UCSD-AML1 (cell line): ENCODE measurements around the gene EFEMP2.
"Not testable (repeated sequence)": the region's sequence is repeated elsewhere in the genome, so short reads cannot be mapped to it uniquely, and the experiment has no call there.

Experiments used
- DNase-seq: peaks from one replicate; lab custom pipeline; 2025; ENCODE audit not compliant: unreplicated experiment; lab: John Stamatoyannopoulos, UW

The EFEMP2 gene

GRCh38 chr11:65900125-65900898 is 27.7 kb upstream of the EFEMP2 start, which contains the start of gene FOSL1:
Gene FOSL1, minus strand, starts transcription at chr11:65900388. Its CDS starts 49 bp downstream, at chr11:65900339.
- DNase-seq: peak; percentile 90

DNA sequence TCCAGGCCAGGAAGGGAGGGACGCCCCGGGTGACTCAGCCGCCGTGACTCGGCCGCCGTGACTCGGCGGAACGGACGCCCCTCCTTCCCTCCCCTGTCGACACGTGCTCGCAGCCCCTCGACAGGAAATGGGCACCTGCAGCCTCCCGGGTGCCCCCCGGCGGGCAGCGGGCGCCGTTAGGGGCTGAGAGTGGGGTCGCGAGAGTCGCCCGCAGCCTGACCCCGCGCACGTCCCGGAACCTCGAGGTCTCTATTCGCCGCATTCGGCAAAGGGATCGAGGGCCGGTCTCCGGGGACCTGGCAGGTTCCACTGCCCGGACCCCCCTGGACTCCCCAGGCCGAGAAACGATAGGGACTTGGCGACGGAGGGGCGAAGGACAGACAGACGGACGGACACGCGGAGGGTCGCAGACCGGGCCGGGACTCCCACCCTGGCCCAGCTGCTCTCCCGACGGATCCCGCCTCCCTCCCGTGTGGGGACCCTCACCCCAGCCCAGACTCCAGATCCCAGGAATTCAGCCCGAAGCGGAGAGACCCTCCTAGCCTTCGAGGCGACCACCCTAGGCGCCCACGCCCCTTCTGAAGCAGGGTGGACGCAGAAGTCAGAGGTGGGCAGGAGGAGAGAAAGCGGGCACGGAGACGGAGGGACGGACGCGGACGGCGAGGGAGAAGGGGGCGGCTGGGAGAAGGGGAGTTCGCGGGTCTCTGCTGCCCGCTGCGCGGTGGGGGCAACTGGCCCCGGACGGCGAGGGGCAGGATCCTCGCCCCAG is 26.9 kb upstream of the EFEMP2 start:
- DNase-seq: peak; percentile 78

- DNase-seq: no peak
These were observed 26.2 kb upstream of the EFEMP2 start for GRCh38 chr11:65898656-65899355.

GRCh38 chr11:65897020-65897471 is 24.4 kb upstream of the EFEMP2 start:
- no peak for DNase-seq

GRCh38 chr11:65896034-65896999 is 23.7 kb upstream of the EFEMP2 start:
- DNase-seq: no peak

DNA sequence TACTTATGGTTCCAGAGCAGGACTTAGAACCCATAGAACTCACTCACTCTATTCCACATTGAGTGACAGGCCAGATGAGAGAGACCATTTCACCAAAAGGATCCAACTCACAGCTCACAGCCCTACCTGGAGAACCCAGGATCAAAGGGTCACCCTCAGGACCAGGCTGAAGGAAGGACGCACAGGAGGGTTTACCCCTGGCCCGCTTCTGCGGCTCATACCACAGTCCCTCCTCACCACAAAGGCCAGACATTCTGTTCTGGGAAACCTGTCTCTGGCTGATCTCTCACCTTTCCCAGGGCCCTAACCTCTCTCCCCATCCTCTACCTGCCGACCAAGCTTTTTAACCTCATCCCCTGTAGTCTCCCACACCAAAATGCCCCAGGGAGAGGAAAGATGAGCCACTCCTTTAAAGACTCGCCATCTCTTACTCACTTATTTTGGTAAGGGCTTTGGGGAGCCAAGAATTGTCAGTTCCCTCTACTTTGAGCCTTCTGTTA is 22.9 kb upstream of the EFEMP2 start:
- no peak for DNase-seq

- peak; percentile 72 for DNase-seq
These were observed 21.5 kb upstream of the EFEMP2 start for GRCh38 chr11:65894034-65894591.

DNA sequence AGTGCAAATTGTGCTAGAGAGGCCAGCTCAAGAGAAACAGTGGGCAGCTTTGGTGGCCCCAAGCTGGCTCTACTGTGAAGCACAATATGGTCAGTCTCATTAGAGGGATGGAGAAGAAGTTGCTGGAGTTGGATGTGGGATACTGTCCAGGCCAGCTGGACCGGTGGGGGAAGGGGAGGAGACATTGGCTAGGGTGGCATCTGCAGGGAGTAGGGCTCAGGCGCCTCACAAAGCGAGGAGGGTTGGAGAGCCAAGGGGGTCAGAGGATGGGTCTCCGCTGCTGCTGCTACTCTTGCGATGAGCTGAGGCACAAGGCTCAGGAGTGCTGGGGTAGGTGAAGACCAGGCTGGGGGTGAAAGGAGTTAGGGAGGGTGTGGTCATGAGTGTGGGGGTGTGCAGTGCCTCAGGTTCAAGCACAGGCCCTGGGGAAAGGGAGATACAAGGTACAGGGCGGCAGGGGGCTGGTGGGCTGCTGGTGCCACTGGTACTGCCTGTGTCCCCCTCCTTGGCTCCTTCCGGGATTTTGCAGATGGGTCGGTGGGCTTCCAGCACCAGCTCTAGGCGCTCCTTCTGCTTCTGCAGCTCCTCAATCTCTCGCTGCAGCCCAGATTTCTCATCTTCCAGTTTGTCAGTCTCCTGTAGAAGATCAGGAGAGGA is 20.2 kb upstream of the EFEMP2 start:
- no peak for DNase-seq

GRCh38 chr11:65892137-65892540 is 19.5 kb upstream of the EFEMP2 start:
- DNase-seq: not testable (repeated sequence)

DNA sequence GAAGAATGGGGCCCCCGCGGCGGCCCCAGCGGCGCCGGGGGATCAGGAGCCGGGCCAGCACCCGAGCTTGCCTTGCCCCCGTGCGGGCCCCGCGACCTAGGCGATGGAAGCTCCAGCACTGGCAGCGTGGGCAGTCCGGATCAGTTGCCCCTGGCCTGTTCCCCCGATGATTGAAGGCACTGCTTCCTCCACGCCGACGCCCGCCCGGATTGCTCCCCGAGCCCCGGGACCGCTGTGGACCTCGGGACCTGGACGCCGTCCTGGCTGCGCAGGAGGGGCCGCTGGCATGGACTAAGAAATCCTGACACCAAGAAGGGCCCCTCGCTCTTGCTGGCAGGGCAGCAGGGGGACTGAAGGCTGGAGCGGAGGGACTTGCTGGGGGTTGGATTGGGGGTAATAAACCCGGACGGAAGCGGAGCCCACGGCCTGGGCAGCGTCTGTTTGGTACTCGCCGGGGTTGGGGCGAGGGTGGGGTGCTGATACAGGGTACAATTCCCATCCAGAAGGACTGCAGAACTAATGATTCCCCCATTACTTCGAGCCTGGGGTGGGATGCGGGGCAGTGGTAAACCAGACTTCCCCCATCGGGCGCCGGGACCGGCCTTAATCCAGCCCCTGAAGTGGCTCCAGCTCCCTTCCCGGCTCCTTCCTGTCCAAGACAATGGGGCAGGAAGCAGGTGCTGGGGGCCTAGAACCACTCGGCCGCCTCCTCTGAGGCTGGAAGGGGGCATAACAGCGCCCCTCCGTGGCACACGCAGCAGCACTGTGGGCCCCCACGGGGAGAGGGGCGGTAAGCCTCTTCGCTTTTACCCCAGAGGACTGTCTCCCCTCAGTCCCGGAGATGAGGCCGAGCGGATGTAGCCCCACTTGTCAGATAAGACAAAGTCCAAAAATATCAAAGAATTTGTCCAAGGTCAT is 18.9 kb upstream of the EFEMP2 start:
- peak; percentile 76 for DNase-seq

GRCh38 chr11:65890324-65891218 is 18.0 kb upstream of the EFEMP2 start, which contains the start of gene CCDC85B:
Gene CCDC85B, plus strand, starts transcription at chr11:65890673. Its CDS starts 111 bp downstream, at chr11:65890784.
- peak; percentile 98 for DNase-seq

DNA sequence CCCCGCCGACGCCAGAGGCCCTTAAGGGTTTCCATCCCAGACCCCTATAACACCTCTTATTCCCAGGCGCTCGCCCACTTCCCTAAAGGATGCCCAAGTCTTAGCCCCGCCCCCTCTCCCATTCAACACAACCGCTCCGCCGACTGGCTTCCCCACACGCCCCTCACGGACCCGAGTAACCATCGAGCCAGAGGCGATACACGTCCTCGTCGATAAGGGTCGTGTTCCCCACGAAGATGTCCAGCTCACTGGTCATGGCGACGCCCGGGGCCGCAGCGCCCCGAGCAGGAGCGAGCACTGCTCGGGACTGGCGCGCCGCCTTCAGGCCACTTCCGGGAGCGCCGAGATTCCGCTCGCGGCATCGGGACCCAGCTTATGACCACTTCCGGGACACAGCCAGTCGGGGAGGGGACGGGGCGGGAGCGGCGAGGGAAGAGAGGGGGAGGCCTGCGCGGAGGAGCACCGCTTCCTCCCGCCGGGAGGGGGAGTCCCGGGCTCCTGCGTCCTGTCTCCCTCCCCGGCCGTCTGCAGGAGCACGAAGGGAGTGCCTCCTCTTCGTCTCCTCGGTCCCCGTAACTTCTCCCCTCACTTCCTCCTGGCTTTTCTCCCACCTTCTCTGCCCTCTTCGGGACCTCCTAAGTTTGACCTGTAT is 15.7 kb upstream of the EFEMP2 start, which contains the start of gene FIBP:
Gene FIBP (minus strand): TSS at position 309 of the 652 bp plus-strand sequence. CDS start 53 bp downstream, at position 256.
- peak; percentile 98 for DNase-seq

DNA sequence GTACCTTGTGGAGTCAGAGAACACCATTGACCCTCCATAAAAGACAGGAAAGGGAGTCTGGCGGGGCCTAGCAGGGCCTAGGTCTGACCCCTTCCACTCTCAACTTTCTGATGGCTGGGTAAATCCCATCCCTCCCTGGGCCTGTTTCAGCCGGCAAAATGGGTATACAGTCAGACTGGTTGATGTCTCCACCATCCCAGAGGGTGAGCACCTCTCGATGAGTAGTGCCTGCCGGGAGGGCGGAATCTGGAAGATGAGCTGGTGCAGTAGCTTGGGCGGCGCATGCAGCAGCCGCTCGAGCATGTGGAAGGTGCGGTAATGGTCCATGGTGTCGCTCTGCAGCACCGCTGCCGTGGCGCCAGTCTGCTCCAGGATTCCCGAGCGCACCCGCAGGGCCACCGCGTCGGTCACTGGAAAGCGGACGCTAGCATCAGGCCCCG is 15.1 kb upstream of the EFEMP2 start:
- no peak for DNase-seq

DNA sequence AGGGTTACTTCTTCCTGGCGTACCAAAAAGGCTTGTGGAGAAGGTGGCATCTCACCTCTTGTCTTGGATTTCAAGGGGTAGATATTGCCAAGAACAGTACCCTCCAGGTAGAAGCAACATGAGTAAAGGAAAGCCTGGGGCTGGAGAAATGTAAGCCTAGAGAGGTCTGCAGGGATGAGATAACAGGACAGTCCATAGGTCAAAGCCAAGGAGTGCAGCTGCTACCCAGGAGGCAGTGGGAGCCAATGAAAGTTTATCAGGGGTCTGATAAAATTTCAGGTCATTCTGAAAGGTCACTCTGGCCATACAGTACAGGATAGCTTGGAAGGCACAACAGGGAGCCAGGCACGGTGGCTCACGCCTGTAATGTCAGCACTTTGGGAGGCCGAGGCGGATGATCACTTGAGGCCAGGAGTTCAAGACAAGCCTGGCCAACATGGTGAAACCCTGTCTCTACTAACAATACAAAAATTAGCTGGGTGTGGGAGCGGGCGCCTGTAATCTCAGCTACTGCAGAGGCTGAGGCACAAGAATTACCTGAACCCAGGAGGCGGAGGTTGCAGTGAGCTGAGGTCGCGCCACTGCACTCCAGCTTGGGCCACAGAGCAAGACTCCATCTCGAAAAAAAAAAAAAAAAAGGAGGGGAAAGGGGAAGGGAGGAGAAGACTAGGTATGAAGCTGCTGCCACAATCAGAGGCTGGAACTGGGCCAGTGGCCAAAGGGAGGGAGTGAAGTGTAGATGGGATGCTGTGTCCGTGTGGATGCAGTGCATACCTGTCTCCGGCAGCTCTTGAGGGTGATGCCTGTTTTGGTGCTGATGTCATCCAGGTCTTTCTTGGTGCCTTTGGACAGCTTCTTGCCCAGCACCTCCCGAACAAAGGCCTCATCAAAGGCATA is 14.5 kb upstream of the EFEMP2 start:
- DNase-seq: no peak

DNA sequence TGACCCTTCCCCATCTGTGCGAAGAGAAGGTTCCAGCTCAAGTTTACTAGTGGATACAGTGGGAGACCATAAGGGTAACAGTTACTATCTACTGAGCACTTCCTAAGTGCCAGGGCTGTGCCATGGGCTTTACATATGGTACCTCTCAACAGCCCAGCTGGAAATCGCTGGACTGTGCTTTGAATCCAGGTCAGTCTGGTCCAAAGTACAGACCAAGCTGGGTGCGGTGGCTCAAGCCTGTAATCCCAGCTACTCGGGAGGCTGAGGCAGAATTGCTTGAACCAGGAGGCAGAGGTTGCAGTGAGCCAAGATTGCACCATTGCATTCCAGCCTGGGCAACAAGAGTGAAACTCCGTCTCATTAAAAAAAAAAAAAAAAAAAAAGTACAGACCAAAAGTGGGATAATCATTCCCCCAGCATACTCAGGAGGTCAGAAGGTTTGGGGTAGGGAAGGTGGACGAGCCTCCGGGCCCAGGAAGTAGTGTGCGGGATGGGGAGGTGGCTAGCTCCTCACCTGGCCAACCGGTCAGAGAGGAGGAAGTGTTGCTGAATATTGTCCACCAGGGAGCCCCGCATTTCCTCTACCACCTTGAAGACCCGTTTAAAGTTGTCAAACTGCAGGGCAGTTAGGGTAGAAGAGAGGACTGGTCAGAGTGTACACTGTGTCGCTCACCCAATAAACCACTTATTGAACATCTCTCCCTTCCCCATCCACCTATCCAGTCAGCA is 13.4 kb upstream of the EFEMP2 start:
- no peak for DNase-seq
